Cardiac fibroblast (primary cell): ENCODE results near the gene RPRD1B.

Experiments used
- DNase-seq, 2 donors: peaks; one replicate each; pipeline versions ENCODE4 v3.0.0 to v3.0.0-alpha.2; 2010; ENCODE audit warnings: low read depth in 2 of 2
- H3K4me3 ChIP-seq, 2 donors: replicated peaks in 1 of 2; 1 replicate in 1 of 2; 2 replicates in 1 of 2; pipeline ENCODE4 v1.5.1; 2011; ENCODE audit warnings: low read depth in 2 of 2, low read length in 2 of 2, mild to moderate bottlenecking in 2 of 2, moderate library complexity in 1 of 2
- CTCF ChIP-seq: IDR thresholded peaks from one replicate; pipeline ENCODE4 v1.5.1; 2011; ENCODE audit warnings: low read depth, mild to moderate bottlenecking, low read length, inconsistent platforms

RPRD1B gene

DNA sequence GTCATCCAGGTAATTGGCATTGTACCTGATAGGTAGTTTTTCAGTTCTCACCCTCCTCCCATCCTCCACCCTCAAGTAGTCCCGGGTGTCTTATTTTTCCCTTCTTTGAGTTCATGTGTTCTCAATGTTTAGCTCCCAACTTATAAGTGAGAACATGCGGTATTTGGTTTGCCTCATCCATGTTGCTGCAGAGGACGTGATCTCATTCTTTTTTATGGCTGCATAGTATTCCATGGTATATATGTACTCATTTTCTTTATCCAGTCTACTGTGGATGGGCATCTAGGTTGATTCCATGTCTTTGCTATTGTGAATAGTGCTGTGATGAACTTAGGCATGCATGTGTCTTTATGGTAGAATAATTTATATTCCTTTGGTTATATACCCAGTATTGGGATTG is 45.8 kb downstream of the RPRD1B start:
- DNase-seq = no peak
- no peak overlapping the region for H3K4me3 ChIP-seq
- no peak for TF ChIP-seq CTCF

- no peak for TF ChIP-seq CTCF
- H3K4me3 ChIP-seq = no peak overlapping the region
- DNase-seq = no peak
These were observed 48.0 kb downstream of the RPRD1B start for GRCh38 chr20:38081575-38081974.

DNA sequence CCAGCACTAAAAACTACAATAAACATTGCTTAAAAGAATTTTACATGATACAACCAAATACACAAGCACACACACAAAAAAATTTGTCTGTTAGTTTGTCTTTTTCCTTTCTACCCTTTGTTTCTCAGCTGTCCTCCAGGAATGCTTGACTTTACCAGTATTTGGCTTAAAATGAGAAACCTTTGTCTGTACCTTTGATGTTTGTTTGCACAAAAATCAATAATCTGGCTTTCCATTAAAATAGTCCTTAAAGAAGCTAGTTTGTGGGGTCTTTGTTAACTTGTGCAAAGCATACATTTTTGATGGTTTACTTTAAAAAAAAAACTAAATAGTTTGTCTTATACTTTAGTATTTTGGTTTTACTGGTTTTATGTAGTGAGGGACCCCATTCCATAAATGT is 49.3 kb downstream of the RPRD1B start:
- no peak for TF ChIP-seq CTCF
- no peak for DNase-seq
- no peak overlapping the region for H3K4me3 ChIP-seq

DNA sequence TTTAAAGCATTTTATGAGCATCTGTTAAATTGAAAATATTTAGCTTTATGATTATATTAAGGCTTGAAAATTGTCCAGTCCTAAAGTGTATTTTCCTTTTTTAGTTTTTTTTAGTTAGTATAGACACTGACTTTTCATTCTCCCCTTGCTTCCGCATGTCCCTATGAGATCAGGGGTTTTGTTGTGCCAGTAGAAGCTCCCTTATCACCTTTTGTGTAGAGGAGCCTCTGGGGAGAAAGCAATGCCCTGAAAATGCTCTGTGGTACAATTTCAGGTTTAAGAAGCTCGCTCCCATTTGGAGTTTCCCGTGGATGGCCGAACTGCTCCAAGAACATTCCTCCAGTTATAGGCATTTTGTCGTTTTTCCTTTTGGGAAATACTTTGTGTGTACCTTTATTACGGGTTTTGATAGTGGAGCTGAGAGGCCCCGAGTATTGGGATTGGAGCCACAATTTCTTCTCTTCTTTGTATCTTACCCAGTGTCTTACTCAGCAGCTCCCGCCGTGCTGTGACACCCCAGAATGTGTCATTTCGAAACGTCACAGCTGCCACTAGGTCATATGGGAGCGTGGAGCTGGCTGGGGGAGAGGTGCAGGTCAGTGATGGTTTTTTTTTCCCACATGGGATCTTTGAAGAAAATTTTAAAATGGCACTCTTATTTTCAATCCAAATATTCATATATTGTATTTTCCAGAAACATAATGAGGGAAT is 49.9 kb downstream of the RPRD1B start:
- H3K4me3 ChIP-seq = no peak overlapping the region
- TF ChIP-seq CTCF = no peak

GRCh38 chr20:38084425-38084951 is 50.9 kb downstream of the RPRD1B start:
- no peak overlapping the region for H3K4me3 ChIP-seq
- TF ChIP-seq CTCF = no peak

More for the DNA sequence above, 49.9 kb downstream of the RPRD1B start:
- DNase-seq = peak in 1 of 2 donors; percentile 43

GRCh38 chr20:38085026-38085425 is 51.5 kb downstream of the RPRD1B start:
- no peak overlapping the region for H3K4me3 ChIP-seq
- TF ChIP-seq CTCF = no peak
- no peak for DNase-seq

More at GRCh38 chr20:38084425-38084951, 50.9 kb downstream of the RPRD1B start:
- peak; percentile 65 to 88 for DNase-seq
